T47D (cell line): ENCODE data around the gene RIN1.

Source experiments
- DNase-seq, 2 experiments: peaks; one replicate each; pipeline versions ENCODE4 v3.0.0 to v3.0.0-alpha.2; 2011 to 2012; ENCODE audit warnings: low read depth in 1 of 2, low spot score in 1 of 2
- JUND ChIP-seq: IDR thresholded peaks from 2 replicates; pipeline ENCODE4 v1.6.1; 2012; ENCODE audit warnings: low read depth
- in situ Hi-C: cut with HindIII; loops from 2 replicates; pipeline ENCODE4 v1.10.0; 2016; ENCODE audit warnings: low sequenced_read_pairs, low pct_unique_long_range_greater_than_20kb

RIN1 gene

GRCh38 chr11:66291706-66292542 lies 44.3 kb downstream of the RIN1 start, which contains the start of gene TMEM151A:
Gene TMEM151A, plus strand, starts transcription at chr11:66291894. Its CDS starts 120 bp downstream, at chr11:66292014.
- TF ChIP-seq JUND = no peak
- in situ Hi-C loops = no loop called here
- DNase-seq = no peak

- DNase-seq = no peak
- TF ChIP-seq JUND = no peak
- in situ Hi-C loops = no loop called here
Measured at GRCh38 chr11:66291303-66291705, 44.9 kb downstream of the RIN1 start.

GRCh38 chr11:66290330-66290621 lies 46.0 kb downstream of the RIN1 start:
- no peak for DNase-seq
- in situ Hi-C loops = no loop called here
- no peak for TF ChIP-seq JUND

- peak; percentile 82 to 89 for DNase-seq
- in situ Hi-C loops = no loop called here
- no peak for TF ChIP-seq JUND
Measured at GRCh38 chr11:66289548-66290329, 46.5 kb downstream of the RIN1 start.

- DNase-seq = peak; percentile 100
- in situ Hi-C loops = no loop called here
- TF ChIP-seq JUND = no peak
Measured at GRCh38 chr11:66288671-66289547, 47.3 kb downstream of the RIN1 start, which contains the start of gene YIF1A. Gene YIF1A, minus strand, starts transcription at chr11:66289143. Its CDS starts 158 bp downstream, at chr11:66288985.

GRCh38 chr11:66287889-66288670 lies 48.2 kb downstream of the RIN1 start:
- in situ Hi-C loops = no loop called here
- no peak for DNase-seq
- TF ChIP-seq JUND = no peak

- no peak for TF ChIP-seq JUND
- in situ Hi-C loops = no loop called here
- DNase-seq = no peak
Measured at GRCh38 chr11:66287211-66287888, 48.9 kb downstream of the RIN1 start.

- no peak for TF ChIP-seq JUND
- in situ Hi-C loops = no loop called here
- DNase-seq = no peak
Measured at GRCh38 chr11:66286699-66287098, 49.5 kb downstream of the RIN1 start.

GRCh38 chr11:66285250-66285947 lies 50.8 kb downstream of the RIN1 start:
- in situ Hi-C loops = no loop called here
- TF ChIP-seq JUND = no peak
- DNase-seq = no peak

- in situ Hi-C loops = no loop called here
- DNase-seq = no peak
- no peak for TF ChIP-seq JUND
Measured at GRCh38 chr11:66284526-66285078, 51.6 kb downstream of the RIN1 start.

GRCh38 chr11:66283461-66284105 lies 52.7 kb downstream of the RIN1 start:
- DNase-seq = no peak
- TF ChIP-seq JUND = no peak
- in situ Hi-C loops = no loop called here
